Measurements from ENCODE around the gene HAUS3. TPM values are rescaled to one million over a fixed set of nuclear protein-coding genes. Genes with fewer than 3 reads are reported as not detected.

Gene HAUS3
- total and polyA plus RNA-seq, 10 of the 15 experiments (the other 5 are each of a cell fraction or from before 2014, with no cell fraction given) = 4.2 to 23.9 (median 12.3) TPM

- TF ChIP-seq CUX1 (IDR thresholded peaks at IDR 0.05; ENCODE audit: insufficient replicate concordance, low read depth, low read length) (no peak), RCOR1 (conservative IDR thresholded peaks at IDR 0.05; ENCODE audit: low read depth, low read length) (no peak), PAX5 (IDR thresholded peaks at IDR 0.05; ENCODE audit: borderline replicate concordance, low read depth, low read length) (no peak), POLR2AphosphoS5 (IDR thresholded peaks at IDR 0.05; ENCODE audit: low read length) (no peak), E2F8 (IDR thresholded peaks at IDR 0.05; ENCODE audit: low read depth, partially characterized antibody) (no peak), RELA (IDR thresholded peaks at IDR 0.05; ENCODE audit: borderline replicate concordance, partially characterized antibody) (no peak)
Measured at GRCh38 chr4:2274320-2275043, 32.6 kb upstream of the HAUS3 start (continued).

Data from GM12878 (cell line).